Measurements from ENCODE around the gene SLC25A20. TPM values are rescaled to one million over a fixed set of nuclear protein-coding genes. Genes with fewer than 3 reads are reported as not detected.

The SLC25A20 gene
- total RNA-seq, 1 experiment from 2014 or later = 45.5 TPM

- DNase-seq (ENCODE audit: low spot score) = no peak
These were observed 964 bp downstream of the SLC25A20 start for GRCh38 chr3:48897460-48898376.

DNA sequence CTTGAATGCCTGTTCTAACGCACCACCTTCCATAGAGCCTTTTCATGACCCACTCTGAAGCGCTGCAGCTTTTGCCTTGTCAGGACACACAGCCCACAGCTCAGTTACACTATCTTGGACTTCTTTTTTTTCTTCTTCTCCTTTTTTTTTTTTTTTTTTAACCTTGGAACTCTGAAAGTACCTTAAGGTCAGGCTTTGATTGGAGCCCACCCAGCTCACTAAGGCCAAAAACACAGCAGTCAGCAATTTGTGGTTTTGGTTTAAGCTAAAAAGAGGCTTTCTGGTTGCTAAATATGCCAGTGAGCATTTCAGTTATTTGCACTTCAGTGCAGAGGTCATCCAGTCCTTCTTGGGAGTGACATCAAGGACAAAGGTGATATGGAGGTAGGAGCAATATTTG is 1.7 kb downstream of the SLC25A20 start:
- no peak for DNase-seq (ENCODE audit: low spot score)

GRCh38 chr3:48894516-48894915 is 4.2 kb downstream of the SLC25A20 start:
- no peak for DNase-seq (ENCODE audit: low spot score)

- DNase-seq (ENCODE audit: low spot score) = peak; percentile 26
These were observed 7.1 kb downstream of the SLC25A20 start for GRCh38 chr3:48891606-48892005.

DNA sequence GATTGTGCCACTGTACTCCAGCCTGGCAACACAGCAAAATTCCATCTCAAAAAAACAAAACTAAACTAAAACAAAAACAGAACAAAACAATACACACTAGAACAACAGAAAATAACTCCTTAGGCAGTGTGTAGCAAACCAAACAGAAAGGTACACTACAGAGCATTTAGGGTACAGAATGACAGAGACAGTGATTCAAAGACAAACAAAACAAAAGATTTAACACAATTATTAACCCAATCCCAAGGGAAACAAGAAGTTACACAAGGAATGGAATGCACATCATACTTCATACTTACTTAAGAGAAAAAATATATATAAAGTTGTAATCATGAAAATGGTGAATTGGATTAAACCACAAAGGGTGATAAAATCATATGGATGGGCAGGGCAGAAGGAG is 12.9 kb downstream of the SLC25A20 start:
- no peak for DNase-seq (ENCODE audit: low spot score)

- no peak for DNase-seq (ENCODE audit: low spot score)
These were observed 17.0 kb downstream of the SLC25A20 start for GRCh38 chr3:48881652-48882114.

DNA sequence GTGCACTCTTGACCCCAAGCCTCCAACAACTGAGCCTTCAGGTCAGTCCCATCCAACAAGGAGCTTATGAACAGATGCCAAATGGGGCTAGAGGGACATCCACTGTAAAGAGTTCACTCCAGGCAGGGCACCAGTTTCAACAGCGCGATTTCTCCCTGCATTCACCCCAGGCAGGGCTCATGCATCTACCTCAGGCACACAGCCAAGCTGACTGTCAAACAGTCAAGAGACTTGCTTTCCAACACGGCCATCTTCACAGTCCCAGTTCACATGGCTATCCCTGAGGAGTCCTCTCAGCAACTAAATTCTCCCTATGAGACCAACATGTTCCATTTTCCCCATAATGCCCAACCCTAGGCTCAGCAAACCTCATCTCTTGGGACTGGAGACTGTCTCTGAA is 17.7 kb downstream of the SLC25A20 start:
- no peak for DNase-seq (ENCODE audit: low spot score)

DNA sequence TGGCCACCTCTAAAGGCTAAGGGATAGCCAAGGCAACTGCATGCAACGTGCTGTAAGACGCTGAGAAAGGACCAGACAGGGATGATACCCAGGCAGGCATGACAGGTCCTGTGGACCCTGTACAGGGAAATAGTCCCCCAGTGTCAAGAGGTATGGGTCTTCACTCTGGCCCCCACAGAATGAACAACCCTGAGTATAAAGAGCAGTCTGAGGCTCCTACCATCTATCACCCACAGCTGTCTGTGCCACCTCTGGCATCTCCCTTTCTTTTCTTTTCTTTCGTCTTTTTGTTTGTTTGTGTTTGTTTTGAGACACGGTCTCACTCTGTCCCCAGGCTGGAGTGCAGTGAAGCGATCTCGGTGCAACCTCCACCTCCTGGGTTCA is 18.7 kb downstream of the SLC25A20 start:
- no peak for DNase-seq (ENCODE audit: low spot score)

DNA sequence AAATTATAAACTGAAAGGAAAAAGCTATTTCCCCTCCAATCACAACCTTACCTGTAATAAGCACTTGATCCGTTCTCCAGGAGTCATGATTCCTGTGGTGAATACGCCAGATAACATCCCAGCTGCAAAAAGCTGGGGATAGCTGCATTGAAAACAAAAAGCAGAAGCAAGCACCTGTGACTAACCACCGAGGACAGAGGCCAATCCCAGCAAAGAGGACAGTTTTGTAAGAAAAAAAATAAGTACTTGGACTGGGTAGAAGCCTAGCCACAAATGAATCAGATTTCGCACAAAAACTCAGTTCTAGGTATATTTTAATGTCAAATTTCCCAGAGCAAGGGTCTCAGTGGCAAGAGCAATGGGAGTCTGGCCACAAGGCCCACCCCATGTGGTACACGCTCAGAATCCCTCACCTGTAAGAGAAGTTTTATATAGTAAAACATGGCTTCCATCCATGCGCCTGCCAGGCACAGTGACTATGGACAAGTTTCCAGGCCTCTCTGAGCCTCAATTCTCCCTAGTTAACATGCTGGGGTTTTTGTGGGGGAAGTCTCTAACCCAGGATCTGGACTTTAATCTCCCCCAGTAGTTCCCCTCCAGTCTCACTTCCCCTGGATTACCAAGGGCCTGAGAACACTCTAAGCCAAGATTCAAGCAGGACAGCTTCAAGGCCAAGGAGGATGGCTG is 19.2 kb downstream of the SLC25A20 start:
- no peak for DNase-seq (ENCODE audit: low spot score)

- peak; percentile 25 for DNase-seq (ENCODE audit: low spot score)
These were observed 21.0 kb downstream of the SLC25A20 start for GRCh38 chr3:48877671-48878070.

DNA sequence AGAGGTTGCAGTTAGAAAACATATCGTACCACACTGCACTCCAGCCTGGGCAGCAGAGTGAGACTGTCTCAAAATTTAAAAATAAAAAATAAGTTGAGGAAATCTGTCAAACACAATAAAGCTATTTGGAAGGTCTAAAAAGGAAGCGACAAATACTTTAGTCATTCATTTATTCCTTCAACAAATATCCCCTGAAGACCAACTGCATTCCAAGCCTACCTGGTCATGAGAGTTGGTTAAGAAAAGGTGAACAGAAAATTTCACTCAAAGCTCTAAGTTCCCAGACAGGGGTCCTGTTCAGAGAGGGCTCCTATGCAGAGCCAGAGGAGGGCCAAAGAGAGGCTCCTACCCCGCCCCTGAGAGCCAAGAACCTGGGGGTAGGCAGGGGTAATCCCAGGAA is 35.6 kb downstream of the SLC25A20 start:
- no peak for DNase-seq (ENCODE audit: low spot score)

GRCh38 chr3:48859206-48859605 is 39.5 kb downstream of the SLC25A20 start:
- no peak for DNase-seq (ENCODE audit: low spot score)

- no peak for DNase-seq (ENCODE audit: low spot score)
These were observed 40.0 kb downstream of the SLC25A20 start for GRCh38 chr3:48858709-48859108.

GRCh38 chr3:48857641-48858040 is 41.0 kb downstream of the SLC25A20 start:
- no peak for DNase-seq (ENCODE audit: low spot score)

DNA sequence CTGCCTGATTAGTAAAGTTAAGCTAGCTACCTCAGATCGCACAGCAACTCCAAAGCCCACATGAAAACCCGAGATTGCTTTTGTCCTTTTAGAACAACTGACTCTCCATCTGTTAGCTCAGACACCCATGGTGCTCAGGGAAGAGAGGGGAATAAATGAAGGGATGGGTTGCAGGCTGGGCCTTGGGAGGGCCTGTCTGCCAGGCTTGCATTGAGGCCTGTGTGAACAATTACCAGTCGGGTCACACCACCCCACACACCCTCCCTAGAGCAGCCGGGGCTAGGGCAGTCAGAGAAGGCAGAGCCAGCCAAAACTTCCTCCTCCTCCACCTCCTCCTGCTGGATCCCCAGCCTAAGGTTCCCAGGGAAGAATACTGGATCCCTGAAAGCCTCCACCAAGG is 42.2 kb downstream of the SLC25A20 start:
- no peak for DNase-seq (ENCODE audit: low spot score)

GRCh38 chr3:48855681-48856447 is 42.8 kb downstream of the SLC25A20 start:
- no peak for DNase-seq (ENCODE audit: low spot score)

DNA sequence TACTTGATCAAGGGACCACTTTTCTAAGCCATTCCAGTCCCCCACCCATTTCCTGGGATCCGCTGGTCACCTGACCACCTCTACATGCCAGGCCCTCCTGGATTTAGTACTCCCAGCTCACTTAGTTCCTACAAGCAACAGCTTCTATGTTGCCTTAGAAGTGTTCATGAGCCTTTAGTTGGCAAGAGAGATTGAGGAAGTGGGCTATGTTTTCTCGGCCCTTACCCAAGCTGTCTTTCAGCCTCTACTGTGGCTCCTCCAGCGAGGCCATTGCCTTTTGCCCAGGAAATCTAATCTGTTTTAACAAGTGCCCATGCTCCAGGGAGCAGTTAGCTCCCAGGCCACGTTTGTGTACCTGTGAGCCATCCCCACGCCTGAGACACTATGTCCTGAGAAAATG is 46.5 kb downstream of the SLC25A20 start:
- no peak for DNase-seq (ENCODE audit: low spot score)

- DNase-seq (ENCODE audit: low spot score) = no peak
These were observed 47.3 kb downstream of the SLC25A20 start for GRCh38 chr3:48851407-48851806.

DNA sequence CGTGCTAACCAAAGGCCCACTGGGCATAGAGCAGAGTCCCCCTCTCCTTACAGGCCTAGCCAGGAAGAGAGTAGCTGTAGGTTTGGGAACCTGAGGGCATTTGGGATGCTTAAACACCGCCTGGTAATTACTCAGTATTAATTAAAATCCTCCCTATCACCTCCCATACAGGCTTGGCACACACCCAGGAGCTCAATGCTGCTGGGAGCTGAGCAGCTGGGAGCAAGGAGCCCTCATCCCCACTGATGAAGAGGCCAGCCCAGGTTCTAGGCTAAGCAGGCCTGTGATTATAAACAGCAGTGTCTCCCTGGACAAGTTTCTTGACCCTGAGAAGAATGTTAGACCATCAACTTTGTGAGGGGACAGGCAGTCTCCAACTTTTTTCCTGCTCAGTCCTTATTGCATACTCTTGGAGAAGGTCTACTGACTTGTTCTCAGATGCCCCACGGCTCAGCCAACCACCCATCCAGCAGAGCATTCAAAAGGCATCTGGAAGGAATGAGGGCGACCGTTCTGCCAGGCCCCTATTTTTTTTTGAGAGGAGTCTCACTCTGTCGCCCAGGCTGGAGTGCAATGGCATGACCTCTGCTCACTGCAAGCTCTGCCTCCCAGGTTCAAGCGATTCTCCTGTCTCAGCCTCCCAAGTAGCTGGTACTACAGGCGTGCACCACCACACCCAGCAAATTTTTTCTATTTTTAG is 49.7 kb downstream of the SLC25A20 start:
- DNase-seq (ENCODE audit: low spot score) = no peak

- peak; percentile 70 for DNase-seq (ENCODE audit: low spot score)
These were observed 50.9 kb downstream of the SLC25A20 start, which contains the start of gene PRKAR2A for GRCh38 chr3:48847504-48848423. TSS of gene PRKAR2A (minus strand) at chr3:48847874. CDS start at chr3:48847596, 278 bp downstream.
